ENCODE measurements around the gene AFAP1.

DNA sequence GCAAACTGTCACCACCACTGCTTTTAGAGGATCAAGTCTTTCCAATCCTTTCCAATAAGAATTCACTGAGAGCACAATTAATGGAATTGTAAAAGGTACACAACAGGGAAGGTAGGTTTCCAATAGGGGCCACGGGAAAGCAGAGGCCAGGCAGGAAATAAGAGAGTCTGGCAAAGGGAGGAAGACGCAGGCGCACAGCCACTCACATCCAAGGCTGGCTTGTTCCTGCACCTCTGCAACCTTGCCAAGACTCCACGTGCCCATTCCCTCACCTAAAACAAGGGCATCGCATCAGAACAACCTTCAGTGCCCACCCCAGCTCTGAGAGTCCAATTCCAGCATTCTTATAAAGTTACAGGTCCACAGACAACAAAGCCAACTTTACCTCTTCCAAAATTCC lies 81.2 kb downstream of the AFAP1 start:
- no peak for TF ChIP-seq ELF4 (CRISPR knock-in tag; IDR thresholded peaks at IDR 0.05; ENCODE audit: low read depth)
- TF ChIP-seq, protein P1, sequence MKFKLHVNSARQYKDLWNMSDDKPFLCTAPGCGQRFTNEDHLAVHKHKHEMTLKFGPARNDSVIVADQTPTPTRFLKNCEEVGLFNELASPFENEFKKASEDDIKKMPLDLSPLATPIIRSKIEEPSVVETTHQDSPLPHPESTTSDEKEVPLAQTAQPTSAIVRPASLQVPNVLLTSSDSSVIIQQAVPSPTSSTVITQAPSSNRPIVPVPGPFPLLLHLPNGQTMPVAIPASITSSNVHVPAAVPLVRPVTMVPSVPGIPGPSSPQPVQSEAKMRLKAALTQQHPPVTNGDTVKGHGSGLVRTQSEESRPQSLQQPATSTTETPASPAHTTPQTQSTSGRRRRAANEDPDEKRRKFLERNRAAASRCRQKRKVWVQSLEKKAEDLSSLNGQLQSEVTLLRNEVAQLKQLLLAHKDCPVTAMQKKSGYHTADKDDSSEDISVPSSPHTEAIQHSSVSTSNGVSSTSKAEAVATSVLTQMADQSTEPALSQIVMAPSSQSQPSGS (CRISPR knock-in tag; IDR thresholded peaks at IDR 0.05; ENCODE audit: borderline replicate concordance, low read depth) = no peak
- TF ChIP-seq, protein P2, sequence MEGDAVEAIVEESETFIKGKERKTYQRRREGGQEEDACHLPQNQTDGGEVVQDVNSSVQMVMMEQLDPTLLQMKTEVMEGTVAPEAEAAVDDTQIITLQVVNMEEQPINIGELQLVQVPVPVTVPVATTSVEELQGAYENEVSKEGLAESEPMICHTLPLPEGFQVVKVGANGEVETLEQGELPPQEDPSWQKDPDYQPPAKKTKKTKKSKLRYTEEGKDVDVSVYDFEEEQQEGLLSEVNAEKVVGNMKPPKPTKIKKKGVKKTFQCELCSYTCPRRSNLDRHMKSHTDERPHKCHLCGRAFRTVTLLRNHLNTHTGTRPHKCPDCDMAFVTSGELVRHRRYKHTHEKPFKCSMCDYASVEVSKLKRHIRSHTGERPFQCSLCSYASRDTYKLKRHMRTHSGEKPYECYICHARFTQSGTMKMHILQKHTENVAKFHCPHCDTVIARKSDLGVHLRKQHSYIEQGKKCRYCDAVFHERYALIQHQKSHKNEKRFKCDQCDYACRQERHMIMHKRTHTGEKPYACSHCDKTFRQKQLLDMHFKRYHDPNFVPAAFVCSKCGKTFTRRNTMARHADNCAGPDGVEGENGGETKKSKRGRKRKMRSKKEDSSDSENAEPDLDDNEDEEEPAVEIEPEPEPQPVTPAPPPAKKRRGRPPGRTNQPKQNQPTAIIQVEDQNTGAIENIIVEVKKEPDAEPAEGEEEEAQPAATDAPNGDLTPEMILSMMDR (IDR thresholded peaks at IDR 0.05) = no peak
